GM10248 (cell line): Measurements from ENCODE around the gene RALBP1.

Source experiments
- CTCF ChIA-PET: fragments of 300-600 bp; sonication (Branson Sonifier 250); formaldehyde crosslinking; extraction: SDS; loops from one replicate; lab custom pipeline; 2021; ENCODE audit warnings: antibody characterized with exemption; lab: Yijun Ruan, JAX
- POLR2A ChIA-PET: fragments of 350-650 bp; sonication (Branson Sonifier 250); formaldehyde crosslinking; extraction: SDS; loops from one replicate; lab custom pipeline; 2020; ENCODE audit warnings: antibody characterized with exemption; lab: Yijun Ruan, JAX
- DNase-seq: peaks from one replicate; pipeline ENCODE4 v3.0.0; 2012; ENCODE audit errors: extremely low spot score
- CTCF ChIP-seq: IDR thresholded peaks from 2 replicates; pipeline ENCODE4 v1.5.1; 2012; ENCODE audit warnings: mild to moderate bottlenecking, low read depth; ENCODE audit errors: extremely low read depth, missing control alignments, control extremely low read depth

Gene RALBP1

GRCh38 chr18:9569178-9569577, 93.9 kb downstream of the RALBP1 start:
- no peak for DNase-seq
- ChIA-PET CTCF (interaction anchor here (1.0 kb wide), 1 partner anchor 8 kb away, joined by 4 read pairs; no protein-coding TSS in a partner anchor), POLR2A (no interaction called here)
- TF ChIP-seq CTCF = no peak

- no peak for DNase-seq
These were observed 94.9 kb downstream of the RALBP1 start for GRCh38 chr18:9570255-9570654.

GRCh38 chr18:9571546-9571945, 96.2 kb downstream of the RALBP1 start:
- CTCF ChIA-PET = interaction anchor here (1.7 kb wide), 1 partner anchor 8 kb away, joined by 5 read pairs; no protein-coding TSS in a partner anchor
- no peak for DNase-seq
- POLR2A ChIA-PET = no interaction called here
- no peak for TF ChIP-seq CTCF

More at GRCh38 chr18:9570255-9570654, 94.9 kb downstream of the RALBP1 start:
- ChIA-PET POLR2A (no interaction called here), CTCF (interaction anchor here (1.7 kb wide), 1 partner anchor 9 kb away, joined by 5 read pairs; no protein-coding TSS in a partner anchor)
- TF ChIP-seq CTCF = no peak

- DNase-seq = no peak
- no peak for TF ChIP-seq CTCF
- ChIA-PET POLR2A (no interaction called here), CTCF (interaction anchor here (0.8 to 3.2 kb wide), 16 partner anchors 9 to 394 kb away, joined by 3 to 19 read pairs (median 4); no protein-coding TSS in a partner anchor)
These were observed 99.3 kb downstream of the RALBP1 start for GRCh38 chr18:9574473-9575115.

GRCh38 chr18:9575558-9575957, 100.2 kb downstream of the RALBP1 start:
- peak; percentile 37 for TF ChIP-seq CTCF
- ChIA-PET POLR2A (no interaction called here), CTCF (interaction anchor here (0.7 to 3.2 kb wide), 24 partner anchors 10 to 395 kb away, joined by 3 to 19 read pairs (median 4); partner anchors contain the start of gene RAB31)
- DNase-seq = peak; percentile 51

GRCh38 chr18:9577361-9577760, 102.0 kb downstream of the RALBP1 start:
- no peak for TF ChIP-seq CTCF
- ChIA-PET POLR2A (no interaction called here), CTCF (interaction anchor here (1.1 to 1.8 kb wide), 3 partner anchors 9 to 16 kb away, joined by 3 to 5 read pairs (median 4); no protein-coding TSS in a partner anchor)
- no peak for DNase-seq
